ENCODE measurements around the gene CDH4.

CDH4 gene

DNA sequence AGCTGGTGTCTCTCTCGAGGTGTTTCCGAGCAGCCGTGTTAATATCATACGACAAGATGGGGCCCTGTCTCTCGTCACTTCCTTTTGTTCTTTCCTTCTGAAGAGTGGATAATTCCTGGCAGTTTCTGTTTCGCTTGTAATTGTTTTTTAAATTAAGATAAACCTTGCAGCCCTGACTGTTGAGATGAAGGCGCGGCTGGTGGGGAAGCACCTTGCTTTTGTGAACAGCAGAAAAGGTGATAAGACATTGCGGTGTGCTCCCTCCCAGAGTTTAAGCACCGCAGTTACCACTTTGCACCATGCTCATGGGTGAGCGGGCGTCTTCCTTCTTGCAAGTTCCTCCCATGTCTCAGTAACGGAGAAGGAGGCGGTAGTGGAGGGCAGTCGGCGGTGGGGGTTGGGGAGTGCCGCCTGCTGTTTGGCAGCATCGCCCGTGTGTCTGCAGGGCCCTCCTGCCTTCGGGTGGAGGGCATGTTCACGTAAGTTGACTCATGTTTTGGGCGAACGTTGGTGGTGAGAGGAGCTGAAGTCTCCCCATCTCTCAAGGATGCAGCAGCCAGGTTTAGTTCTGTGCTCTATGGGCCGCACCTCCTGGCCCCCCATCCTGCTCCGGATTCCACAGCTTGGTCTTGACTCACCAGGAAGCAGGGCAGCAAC lies 467.8 kb downstream of the CDH4 start:
- in situ Hi-C loops (cut with MboI; ENCODE audit: low sequenced_read_pairs), result no loop called here

DNA sequence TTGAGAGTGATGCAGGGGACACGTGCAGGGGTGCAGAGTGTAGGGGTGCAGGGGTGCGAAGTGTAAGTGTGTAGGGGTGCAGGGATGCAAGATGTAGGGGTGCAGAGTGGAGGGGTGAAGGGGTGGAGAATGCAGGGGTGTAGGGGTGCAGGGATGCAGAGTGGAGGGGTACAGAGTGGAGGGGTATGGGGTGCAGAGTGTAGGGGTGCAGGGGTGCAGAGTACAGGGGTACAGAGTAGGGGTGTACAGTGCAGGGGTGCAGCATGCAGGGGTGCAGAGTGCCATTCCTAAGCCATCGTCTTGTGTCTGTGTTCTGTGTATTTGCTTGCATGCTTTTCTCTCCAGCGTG lies 468.3 kb downstream of the CDH4 start:
- in situ Hi-C loops (cut with MboI; ENCODE audit: low sequenced_read_pairs), result no loop called here

DNA sequence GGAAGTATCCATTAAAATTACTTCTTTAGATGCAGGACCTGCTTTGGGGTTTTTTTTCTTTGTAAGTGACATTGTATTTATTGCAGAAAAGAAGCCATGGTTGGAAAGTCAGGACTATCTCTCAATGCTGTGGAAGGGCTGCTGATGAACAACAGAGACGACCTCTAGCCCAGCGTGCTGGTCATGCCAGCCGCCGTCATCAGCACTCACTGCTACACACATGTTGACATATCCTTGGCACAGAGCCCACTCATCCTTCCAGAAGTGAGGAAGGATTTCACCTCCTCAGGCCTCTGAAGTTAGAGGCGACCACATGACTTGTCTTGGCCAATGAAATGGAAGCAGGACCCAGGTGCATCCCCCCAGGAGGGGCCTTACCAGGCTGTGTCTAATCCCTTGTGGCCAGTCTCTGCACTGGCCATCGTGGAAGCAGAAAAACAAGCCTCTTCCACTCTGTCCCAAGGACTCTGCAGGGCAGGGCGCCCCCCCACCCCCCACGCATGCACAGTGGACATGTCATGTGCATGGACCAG lies 470.2 kb downstream of the CDH4 start:
- in situ Hi-C loops (cut with MboI; ENCODE audit: low sequenced_read_pairs), result no loop called here

- in situ Hi-C loops (cut with MboI; ENCODE audit: low sequenced_read_pairs), result no loop called here
Observed at GRCh38 chr20:61723529-61724257, 471.6 kb downstream of the CDH4 start.

DNA sequence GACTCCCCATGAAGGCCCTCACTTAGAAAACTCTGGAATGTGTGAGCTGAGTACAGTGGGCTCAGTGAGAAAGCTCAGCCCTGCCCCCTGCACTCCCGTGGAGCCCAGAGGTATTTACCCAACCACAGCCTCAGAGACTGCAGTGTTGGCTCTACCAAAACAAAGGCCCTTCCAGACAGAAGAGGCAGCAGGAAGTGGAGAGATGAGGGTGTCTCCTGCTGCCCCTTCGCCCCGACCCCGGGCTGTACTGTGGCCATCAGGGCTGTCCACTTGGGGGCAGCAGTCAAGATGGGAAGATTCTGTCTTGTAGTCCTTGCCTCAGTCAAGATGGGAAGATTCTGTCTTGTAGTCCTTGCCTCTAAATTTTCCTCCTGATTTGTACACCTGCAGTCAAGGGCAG lies 472.3 kb downstream of the CDH4 start:
- in situ Hi-C loops (cut with MboI; ENCODE audit: low sequenced_read_pairs), result no loop called here

DNA sequence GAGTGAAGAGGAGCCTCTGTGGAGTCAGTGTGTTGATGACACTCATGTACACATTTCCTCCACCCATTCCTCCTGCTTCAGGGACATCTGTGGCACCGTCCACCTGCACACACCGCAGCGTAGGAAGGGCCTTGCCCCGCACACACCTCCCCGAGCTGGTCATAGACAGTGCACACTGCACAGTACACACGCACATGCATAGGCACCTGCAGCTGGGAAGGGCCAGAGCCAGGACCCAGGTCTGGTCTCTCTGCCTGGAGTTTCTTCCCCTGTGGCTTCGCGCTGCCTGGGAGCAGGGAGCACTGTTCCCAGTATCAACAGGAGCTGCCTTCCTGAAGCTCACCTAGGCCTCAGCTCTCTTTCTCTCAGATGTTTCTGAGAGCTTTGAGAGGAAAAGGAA lies 473.1 kb downstream of the CDH4 start:
- in situ Hi-C loops (cut with MboI; ENCODE audit: low sequenced_read_pairs), result no loop called here

DNA sequence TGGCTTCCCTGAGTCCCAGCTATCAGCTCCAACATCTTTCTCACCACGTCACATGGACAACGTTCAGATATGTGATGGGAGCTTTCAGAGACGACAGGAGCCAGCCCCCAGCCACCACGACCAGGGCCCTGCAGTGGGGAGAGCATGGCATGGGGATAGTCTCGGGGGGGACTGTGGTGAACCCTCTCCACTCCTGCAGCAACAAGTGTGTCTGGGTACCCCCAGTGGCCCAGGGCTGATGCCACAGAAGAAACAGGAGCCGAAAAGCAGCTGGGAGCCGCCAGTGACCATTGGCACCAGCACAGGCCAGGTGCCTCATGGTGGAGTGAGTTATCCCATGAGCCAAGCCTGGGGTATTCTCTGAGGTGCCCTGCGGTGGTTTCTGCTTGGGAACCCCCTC lies 473.9 kb downstream of the CDH4 start:
- in situ Hi-C loops (cut with MboI; ENCODE audit: low sequenced_read_pairs), result no loop called here

DNA sequence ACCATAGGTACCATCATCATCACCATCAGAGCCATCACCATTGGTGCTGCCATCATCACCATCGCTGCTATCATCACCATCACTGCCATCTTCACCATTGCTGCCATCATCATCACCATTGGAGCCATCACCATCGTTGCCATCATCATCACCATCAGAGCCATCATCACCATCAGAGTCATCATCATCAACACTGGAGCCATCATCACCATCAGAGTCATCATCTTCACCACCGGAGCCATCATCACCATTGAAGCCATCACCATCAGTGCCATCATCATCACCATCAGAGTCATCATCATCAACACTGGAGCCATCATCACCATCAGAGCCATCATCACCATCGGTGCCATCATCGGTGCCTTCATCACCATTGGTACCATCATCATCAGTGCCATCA lies 474.9 kb downstream of the CDH4 start:
- in situ Hi-C loops (cut with MboI; ENCODE audit: low sequenced_read_pairs), result no loop called here

GRCh38 chr20:61727761-61728160 lies 475.7 kb downstream of the CDH4 start:
- in situ Hi-C loops (cut with MboI; ENCODE audit: low sequenced_read_pairs), result no loop called here

GRCh38 chr20:61728326-61728725 lies 476.3 kb downstream of the CDH4 start:
- in situ Hi-C loops (cut with MboI; ENCODE audit: low sequenced_read_pairs), result no loop called here

- in situ Hi-C loops (cut with MboI; ENCODE audit: low sequenced_read_pairs), result no loop called here
Observed at GRCh38 chr20:61728786-61729770, 477.0 kb downstream of the CDH4 start.

- in situ Hi-C loops (cut with MboI; ENCODE audit: low sequenced_read_pairs), result no loop called here
Observed at GRCh38 chr20:61730631-61731362, 478.7 kb downstream of the CDH4 start.

- in situ Hi-C loops (cut with MboI; ENCODE audit: low sequenced_read_pairs), result no loop called here
Observed at GRCh38 chr20:61731363-61732181, 479.5 kb downstream of the CDH4 start.

- in situ Hi-C loops (cut with MboI; ENCODE audit: low sequenced_read_pairs), result no loop called here
Observed at GRCh38 chr20:61732511-61733210, 480.6 kb downstream of the CDH4 start.

- in situ Hi-C loops (cut with MboI; ENCODE audit: low sequenced_read_pairs), result no loop called here
Observed at GRCh38 chr20:61733216-61733615, 481.2 kb downstream of the CDH4 start.

GRCh38 chr20:61733891-61734732 lies 482.1 kb downstream of the CDH4 start:
- in situ Hi-C loops (cut with MboI; ENCODE audit: low sequenced_read_pairs), result no loop called here

DNA sequence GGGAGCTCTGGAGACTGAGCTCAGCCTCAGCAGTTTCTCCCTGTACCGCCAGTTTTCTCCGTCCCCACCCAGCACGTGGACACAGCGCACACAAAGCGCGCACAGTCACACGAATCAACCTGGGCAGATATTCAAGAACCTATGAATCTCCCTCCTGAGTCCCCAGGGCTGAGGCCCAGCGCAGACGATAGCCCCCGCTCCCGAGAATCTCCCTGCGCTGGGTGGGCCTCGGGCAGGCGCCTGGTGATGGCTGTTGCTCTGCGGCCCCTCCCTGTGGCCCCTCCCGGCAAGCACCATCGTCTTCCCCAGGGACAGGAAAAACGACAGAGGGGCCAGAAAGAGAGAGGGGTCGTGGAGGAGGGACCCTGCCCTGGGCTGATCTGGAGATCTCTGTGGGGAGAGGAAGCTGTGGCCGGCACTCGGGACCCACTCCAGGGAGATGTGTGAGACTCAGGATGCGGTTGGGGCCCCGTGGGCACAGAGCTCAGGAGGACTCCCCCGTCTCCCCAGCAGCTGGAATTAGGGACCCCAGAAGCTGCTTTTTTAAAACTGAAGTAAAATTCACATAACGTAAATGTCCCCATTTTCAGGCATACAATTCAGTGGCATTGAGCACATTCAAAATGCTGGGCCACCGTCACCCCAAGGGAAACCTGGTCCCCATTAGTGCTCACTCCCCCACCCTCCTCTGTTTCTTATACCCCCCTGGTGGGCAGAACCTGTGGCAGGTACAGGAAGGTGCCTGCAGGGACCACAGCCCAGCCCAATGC lies 482.9 kb downstream of the CDH4 start:
- in situ Hi-C loops (cut with MboI; ENCODE audit: low sequenced_read_pairs), result no loop called here

- in situ Hi-C loops (cut with MboI; ENCODE audit: low sequenced_read_pairs), result no loop called here
Observed at GRCh38 chr20:61735503-61735785, 483.4 kb downstream of the CDH4 start.

Data from hTERT RPE-1 (cell line).